Stomach (tissue), 9 donors: Measurements from ENCODE around the gene ATXN1. TPM values are rescaled to one million over a fixed set of nuclear protein-coding genes. Genes with fewer than 3 reads are reported as not detected.

Source experiments
- DNase-seq, 2 donors: peaks; one replicate each; pipeline versions ENCODE4 v3.0.0 to v3.0.0-alpha.2; 2013 to 2019
- H3K27ac ChIP-seq, 5 donors: fragments of 200-600 bp in 4 of 5; sonication (generic) in 4 of 5; one replicate each; pipeline ENCODE4 v1.5.1; 2013 to 2019; ENCODE audit warnings: mild to moderate bottlenecking in 1 of 5, moderate library complexity in 1 of 5
- H3K27me3 ChIP-seq, 3 donors: fragments of 200-600 bp; sonication (generic); one replicate each; pipeline ENCODE4 v1.5.1; 2017 to 2019; ENCODE audit warnings: mixed run types in 1 of 3
- H3K36me3 ChIP-seq, 4 donors: fragments of 200-600 bp; sonication (generic); 1 replicate in 3 of 4; 2 replicates in 1 of 4; pipeline ENCODE4 v1.5.1; 2016 to 2019
- H3K4me1 ChIP-seq, 4 donors: fragments of 200-600 bp; sonication (generic); one replicate each; pipeline ENCODE4 v1.5.1; 2016 to 2019
- H3K4me3 ChIP-seq, 4 donors: fragments of 200-600 bp; sonication (generic) in 3 of 4; one replicate each; pipeline ENCODE4 v1.5.1; 2016 to 2019; ENCODE audit warnings: mild to moderate bottlenecking in 1 of 4
- H3K9me3 ChIP-seq, 4 donors: fragments of 200-600 bp; sonication (generic); one replicate each; pipeline ENCODE4 v1.5.1; 2016 to 2019
- EP300 ChIP-seq: sonication (generic); formaldehyde crosslinking; IDR thresholded peaks from one replicate; pipeline ENCODE4 v1.6.1; 2017; ENCODE audit warnings: antibody characterized with exemption
- POLR2A ChIP-seq, 4 donors: fragments of 450-650 bp; IDR thresholded peaks; one replicate each; pipeline ENCODE4 v1.6.1; 2016; ENCODE audit warnings: antibody characterized with exemption in 4 of 4, control low read depth in 2 of 4, mild to moderate bottlenecking in 1 of 4, moderate library complexity in 1 of 4
- POLR2AphosphoS5 ChIP-seq, 3 donors: sonication (generic); formaldehyde crosslinking; IDR thresholded peaks; one replicate each; pipeline ENCODE4 v1.6.1; 2016; ENCODE audit warnings: antibody characterized with exemption in 3 of 3
- WGBS, 5 donors: extraction: QIAGEN DNeasy Blood & Tissue Kit in 3 of 5; methylation state at CpG; one replicate each; pipeline versions ENCODE4 v1.1.5 to v1.1.7; 2013 to 2018; 5-methylcytosine and 5-hydroxymethylcytosine counted together
- intact Hi-C: fragments of 100-400 bp; cut with DNase I; formaldehyde crosslinking; loops from one replicate; pipeline ENCODE4 v1.15.1; 2023; ENCODE audit warnings: low total_unique reads
- polyA plus RNA-seq, 3 donors: library from polyadenylated mRNA; stranded (reverse); fragments of 200-250 nt; gene quantifications; one replicate each; pipeline ENCODE4 v1.2.3, GENCODE V29; 2013
- total RNA-seq, 5 donors: library from RNA; depleted of rRNA; stranded (reverse); fragments of >200 nt; gene quantifications; one replicate each; pipeline versions ENCODE4 v1.1.0 to v1.2.3, GENCODE V29; 2014 to 2016
- TF ChIP-seq, protein P1 (sequence below), 7 experiments: fragments of 450-650 bp in 4 of 7; fragments of 200-600 bp in 3 of 7; sonication (generic) in 3 of 7; IDR thresholded peaks; one replicate each; pipeline ENCODE4 v1.5.1; 2016 to 2019; ENCODE audit warnings: antibody characterized with exemption in 7 of 7, control low read depth in 2 of 7, mild to moderate bottlenecking in 1 of 7
- donor health status: healthy with polysubstance abuse.
- donor health status: Bipolar disorder and iron deficiency.
- donor health status: healthy.

ATXN1 gene
- total and polyA plus RNA-seq, 8 donors: 5.2 to 106 (median 39.0) TPM

DNA sequence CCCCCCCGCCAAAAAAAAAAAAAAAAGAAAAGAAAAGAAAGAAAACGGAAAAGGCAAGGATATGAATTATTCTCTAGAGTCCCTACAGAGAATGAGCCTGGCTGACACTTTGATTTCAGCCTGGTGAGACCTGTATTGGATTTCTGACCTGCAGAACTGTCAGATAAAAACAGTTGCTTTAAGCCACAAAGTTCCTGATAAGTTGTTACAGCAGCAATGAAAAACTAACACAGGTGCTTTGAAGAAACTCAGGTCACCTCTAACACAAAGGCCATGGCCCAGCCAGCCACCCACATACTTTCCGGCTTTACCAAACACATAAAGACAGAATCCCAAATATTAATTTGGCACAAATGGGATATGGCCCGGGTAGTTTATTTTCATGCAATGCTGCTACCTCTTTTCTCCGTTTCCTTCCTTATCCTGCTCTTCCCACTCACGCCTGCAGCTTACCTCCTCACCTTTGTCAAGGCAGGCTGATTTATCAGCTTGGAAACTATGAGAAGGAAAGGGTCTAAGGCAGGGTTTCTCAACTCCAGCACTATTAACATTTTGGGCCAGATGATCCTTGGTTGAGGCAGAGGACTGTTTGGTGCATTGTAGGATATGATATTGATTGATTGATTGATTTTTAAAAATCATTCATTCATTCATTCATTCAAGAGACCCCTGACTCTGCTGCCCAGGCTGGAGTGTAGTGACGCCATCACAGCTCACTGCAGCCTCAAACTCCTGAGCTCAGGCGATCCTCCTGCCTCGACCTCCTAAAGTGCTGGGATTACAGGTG is 88.1 kb downstream of the ATXN1 start:
- peak in 1 of 3 donors; percentile 14 for TF ChIP-seq POLR2AphosphoS5 (IDR thresholded peaks at IDR 0.05)
- TF ChIP-seq EP300: no peak
- Histone ChIP-seq H3K4me1 (peaks cover 25 to 95% (median 70%) of the 10 kb centered on the region in 4 donors), H3K27ac (peak overlapping the region in 1 of 5 donors; percentile 14), H3K4me3 (no peak overlapping the region), H3K27me3 (no peaks in the 10 kb centered on the region), H3K36me3 (no peaks in the 10 kb centered on the region), H3K9me3 (no peaks in the 10 kb centered on the region)
- WGBS, 5 donors: 62 to 71% (median 69%) methylated on average over 9 of the region's 9 CpGs
- intact Hi-C loops: no loop called here
- peak in 1 of 2 donors; percentile 38 for DNase-seq

DNA sequence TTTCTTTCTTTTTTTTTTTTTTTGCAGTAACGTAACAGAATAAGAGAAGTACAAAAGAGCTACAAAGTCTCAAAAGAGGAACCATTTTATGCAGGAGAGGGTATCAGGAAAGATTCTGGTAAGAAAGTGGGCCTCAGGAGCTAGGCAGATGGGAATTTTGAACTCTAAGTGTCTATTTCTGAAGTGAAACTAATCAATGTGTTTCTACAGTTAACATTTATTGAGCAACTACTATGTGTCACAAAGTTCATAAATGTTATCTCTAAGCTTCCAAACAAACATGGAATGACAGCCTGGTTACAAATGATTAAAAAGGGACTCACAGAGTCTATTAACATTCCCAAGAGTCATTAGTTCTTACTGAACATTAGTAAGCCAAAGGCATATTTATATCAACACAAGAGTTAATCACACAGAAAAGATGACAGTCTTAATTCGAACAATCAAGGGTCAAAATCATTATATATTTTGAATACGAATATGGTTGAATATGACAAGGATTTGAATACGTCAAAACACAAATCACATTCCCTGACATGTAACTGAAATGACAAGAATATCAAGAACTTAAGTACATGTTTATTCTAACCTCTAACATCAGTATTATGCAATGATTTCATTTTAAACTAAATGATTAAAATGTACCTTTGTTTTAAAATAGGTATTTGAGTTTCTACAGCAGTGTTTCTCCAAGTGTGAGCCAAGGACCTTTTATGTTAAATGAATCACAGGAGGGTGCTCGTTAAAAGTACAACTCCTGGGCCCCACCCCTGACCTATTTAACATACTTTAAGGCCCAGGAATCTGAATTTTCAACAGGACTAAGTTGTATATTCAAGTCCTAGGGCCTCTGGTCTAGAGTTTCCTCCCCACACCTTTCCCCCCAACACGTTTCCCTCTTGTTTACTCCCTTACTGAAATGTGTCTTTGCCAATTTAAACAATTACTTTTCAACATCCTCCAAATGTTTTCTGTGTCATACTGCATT is 89.7 kb downstream of the ATXN1 start:
- Histone ChIP-seq H3K9me3 (no peaks in the 10 kb centered on the region), H3K4me3 (no peak overlapping the region), H3K27ac (peak overlapping the region in 3 of 5 donors; percentile 16 to 59 (median 36)), H3K4me1 (peaks cover 21 to 89% (median 63%) of the 10 kb centered on the region in 4 donors), H3K36me3 (no peaks in the 10 kb centered on the region), H3K27me3 (no peaks in the 10 kb centered on the region)
- 54 to 69% (median 64%) methylated on average over 6 of the region's 6 CpGs for WGBS, 5 donors
- no peak for DNase-seq
- TF ChIP-seq EP300 (no peak), POLR2AphosphoS5 (IDR thresholded peaks at IDR 0.05) (no peak), POLR2A (IDR thresholded peaks at IDR 0.05) (no peak)
- intact Hi-C loops: no loop called here

DNA sequence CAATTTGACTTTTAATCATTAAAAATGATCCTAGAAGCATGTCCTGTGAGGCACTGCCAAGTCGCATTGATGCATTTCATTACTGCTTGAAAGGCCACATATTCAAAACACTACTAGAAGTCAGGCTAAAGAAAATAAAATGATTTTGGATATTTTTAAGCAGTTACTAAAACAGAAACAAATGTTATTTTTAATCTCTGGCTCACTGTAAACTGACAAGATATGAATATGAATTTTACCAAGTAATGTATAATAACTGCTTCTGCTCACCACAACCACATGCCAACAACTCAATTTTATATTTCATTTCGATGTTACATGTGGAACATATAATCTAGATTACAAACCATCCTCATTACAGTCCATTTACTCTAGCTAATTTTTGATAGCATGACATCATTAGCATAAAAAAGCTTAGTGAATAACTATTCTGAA is 90.6 kb downstream of the ATXN1 start:
- intact Hi-C loops: no loop called here
- peak overlapping the region in 3 of 5 donors; percentile 16 to 59 (median 44) for H3K27ac ChIP-seq
- no peaks in the 10 kb centered on the region for H3K9me3 ChIP-seq

DNA sequence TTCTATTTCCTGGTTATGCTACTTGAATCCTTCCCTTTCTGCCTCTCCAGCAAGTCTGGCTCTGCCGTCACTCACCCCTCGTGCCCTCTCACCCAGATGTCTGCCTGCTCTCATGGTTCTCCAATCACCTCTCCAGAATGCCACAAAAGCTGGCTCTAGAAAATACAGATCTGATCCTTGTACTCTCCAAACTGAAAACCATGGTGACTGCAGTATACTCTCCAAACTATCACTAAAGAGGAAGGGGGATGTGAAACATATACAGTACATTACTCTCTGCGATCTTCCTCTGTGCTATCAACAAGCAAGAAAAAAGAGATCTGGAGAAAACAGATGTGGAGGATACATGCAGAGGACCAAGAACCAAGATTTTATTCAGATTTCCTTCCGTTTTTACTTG is 91.1 kb downstream of the ATXN1 start:
- no peaks in the 10 kb centered on the region for H3K9me3 ChIP-seq
- H3K27me3 ChIP-seq: no peaks in the 10 kb centered on the region
- intact Hi-C loops: no loop called here
- 54 to 73% (median 71%) methylated on average over 4 of the region's 4 CpGs for WGBS, 5 donors
- H3K4me3 ChIP-seq: no peak overlapping the region
- H3K27ac ChIP-seq: peak overlapping the region; percentile 4 to 59 (median 39)
- H3K36me3 ChIP-seq: no peaks in the 10 kb centered on the region
- peaks cover 21 to 77% (median 57%) of the 10 kb centered on the region in 4 donors for H3K4me1 ChIP-seq
- TF ChIP-seq EP300: no peak
- TF ChIP-seq, protein P1, sequence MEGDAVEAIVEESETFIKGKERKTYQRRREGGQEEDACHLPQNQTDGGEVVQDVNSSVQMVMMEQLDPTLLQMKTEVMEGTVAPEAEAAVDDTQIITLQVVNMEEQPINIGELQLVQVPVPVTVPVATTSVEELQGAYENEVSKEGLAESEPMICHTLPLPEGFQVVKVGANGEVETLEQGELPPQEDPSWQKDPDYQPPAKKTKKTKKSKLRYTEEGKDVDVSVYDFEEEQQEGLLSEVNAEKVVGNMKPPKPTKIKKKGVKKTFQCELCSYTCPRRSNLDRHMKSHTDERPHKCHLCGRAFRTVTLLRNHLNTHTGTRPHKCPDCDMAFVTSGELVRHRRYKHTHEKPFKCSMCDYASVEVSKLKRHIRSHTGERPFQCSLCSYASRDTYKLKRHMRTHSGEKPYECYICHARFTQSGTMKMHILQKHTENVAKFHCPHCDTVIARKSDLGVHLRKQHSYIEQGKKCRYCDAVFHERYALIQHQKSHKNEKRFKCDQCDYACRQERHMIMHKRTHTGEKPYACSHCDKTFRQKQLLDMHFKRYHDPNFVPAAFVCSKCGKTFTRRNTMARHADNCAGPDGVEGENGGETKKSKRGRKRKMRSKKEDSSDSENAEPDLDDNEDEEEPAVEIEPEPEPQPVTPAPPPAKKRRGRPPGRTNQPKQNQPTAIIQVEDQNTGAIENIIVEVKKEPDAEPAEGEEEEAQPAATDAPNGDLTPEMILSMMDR (IDR thresholded peaks at IDR 0.05): no peak
- TF ChIP-seq POLR2AphosphoS5 (IDR thresholded peaks at IDR 0.05): no peak
- no peak for TF ChIP-seq POLR2A (IDR thresholded peaks at IDR 0.05)
- peak in 1 of 2 donors; percentile 71 for DNase-seq

More for the DNA sequence above, 90.6 kb downstream of the ATXN1 start:
- Histone ChIP-seq H3K36me3 (no peaks in the 10 kb centered on the region), H3K4me1 (peaks cover 21 to 81% (median 59%) of the 10 kb centered on the region in 4 donors), H3K4me3 (no peak overlapping the region), H3K27me3 (no peaks in the 10 kb centered on the region)
- DNase-seq: peak in 1 of 2 donors; percentile 40
- WGBS, 5 donors: 77 to 86% (median 81%) methylated on average over 2 of the region's 2 CpGs
- TF ChIP-seq POLR2A (IDR thresholded peaks at IDR 0.05) (no peak), POLR2AphosphoS5 (IDR thresholded peaks at IDR 0.05) (no peak), EP300 (no peak)
- TF ChIP-seq, protein P1 (IDR thresholded peaks at IDR 0.05): no peak

DNA sequence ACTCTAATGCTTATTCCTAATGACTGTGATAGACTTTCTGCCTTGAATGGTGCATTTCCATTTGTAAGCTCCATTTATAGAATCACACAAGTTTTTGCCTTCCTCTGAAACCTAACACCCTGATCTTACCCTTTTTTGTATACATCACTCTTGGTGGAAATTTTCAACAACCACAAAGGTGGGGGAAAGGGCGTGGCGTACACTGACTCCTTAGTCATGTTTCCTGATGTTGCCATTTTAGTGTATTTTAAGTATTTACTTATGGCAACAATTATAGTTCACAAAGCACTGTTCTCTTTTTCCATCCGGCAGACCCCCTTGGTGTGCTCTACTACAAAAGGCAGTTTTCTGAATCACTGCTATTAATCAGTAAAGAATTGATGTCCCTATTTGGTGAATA is 92.0 kb downstream of the ATXN1 start:
- H3K4me3 ChIP-seq: no peak overlapping the region
- TF ChIP-seq EP300: no peak
- no peak for TF ChIP-seq POLR2A (IDR thresholded peaks at IDR 0.05)
- TF ChIP-seq, protein P1 (IDR thresholded peaks at IDR 0.05): no peak
- no peak for TF ChIP-seq POLR2AphosphoS5 (IDR thresholded peaks at IDR 0.05)
- intact Hi-C loops: no loop called here
- DNase-seq: peak; percentile 34 to 57
- peaks cover 14 to 68% (median 53%) of the 10 kb centered on the region in 4 donors for H3K4me1 ChIP-seq
- H3K27ac ChIP-seq: peak overlapping the region in 1 of 5 donors; percentile 34
- no peaks in the 10 kb centered on the region for H3K9me3 ChIP-seq
- no peaks in the 10 kb centered on the region for H3K36me3 ChIP-seq
- 63 to 80% (median 71%) methylated on average over 3 of the region's 3 CpGs for WGBS, 5 donors
- H3K27me3 ChIP-seq: no peaks in the 10 kb centered on the region
